Activated CD4-positive, alpha-beta T cell treated with anti-CD3 and anti-CD28 coated beads, Interleukin-2, Interleukin-6, amounts not matched to agents 100 ng/mL and 50 ng/mL, durations not matched to agents 16 hours and 8 hours (primary cell): ENCODE measurements around the gene DDX27.
"Not testable (repeated sequence)": the region's sequence is repeated elsewhere in the genome, so short reads cannot be mapped to it uniquely, and the experiment has no call there.

Experiments
- DNase-seq: peaks from one replicate; pipeline ENCODE4 v3.0.0-alpha.2; 2020

DDX27 gene

GRCh38 chr20:49210101-49210756 lies 9.0 kb upstream of the DDX27 start:
- no peak for DNase-seq

- DNase-seq = no peak
Observed at GRCh38 chr20:49210757-49211110, 8.5 kb upstream of the DDX27 start.

- DNase-seq = no peak
Observed at GRCh38 chr20:49214571-49214970, 4.6 kb upstream of the DDX27 start.

GRCh38 chr20:49215232-49215631 lies 4.0 kb upstream of the DDX27 start:
- DNase-seq = no peak

GRCh38 chr20:49216991-49217578 lies 2.1 kb upstream of the DDX27 start:
- peak; percentile 95 for DNase-seq

- DNase-seq = not testable (repeated sequence)
Observed at GRCh38 chr20:49218739-49219090, 501 bp upstream of the DDX27 start.

GRCh38 chr20:49219924-49220831 lies 962 bp downstream of the DDX27 start:
- no peak for DNase-seq

GRCh38 chr20:49225896-49226295 lies 6.7 kb downstream of the DDX27 start:
- DNase-seq = no peak

- no peak for DNase-seq
Observed at GRCh38 chr20:49228676-49229075, 9.5 kb downstream of the DDX27 start.

GRCh38 chr20:49229381-49229780 lies 10.2 kb downstream of the DDX27 start:
- DNase-seq = no peak

- no peak for DNase-seq
Observed at GRCh38 chr20:49230021-49230420, 10.8 kb downstream of the DDX27 start.

- DNase-seq = no peak
Observed at GRCh38 chr20:49230561-49231133, 11.4 kb downstream of the DDX27 start.

GRCh38 chr20:49231471-49231870 lies 12.3 kb downstream of the DDX27 start:
- DNase-seq = no peak

- no peak for DNase-seq
Observed at GRCh38 chr20:49233226-49233625, 14.0 kb downstream of the DDX27 start.

- no peak for DNase-seq
Observed at GRCh38 chr20:49234831-49235230, 15.6 kb downstream of the DDX27 start.

- DNase-seq = no peak
Observed at GRCh38 chr20:49236301-49236700, 17.1 kb downstream of the DDX27 start.

GRCh38 chr20:49237531-49237930 lies 18.3 kb downstream of the DDX27 start:
- no peak for DNase-seq

GRCh38 chr20:49245921-49246740 lies 26.9 kb downstream of the DDX27 start:
- DNase-seq = peak; percentile 53

GRCh38 chr20:49247169-49247723 lies 28.0 kb downstream of the DDX27 start:
- no peak for DNase-seq

- no peak for DNase-seq
Observed at GRCh38 chr20:49247792-49248191, 28.6 kb downstream of the DDX27 start.

GRCh38 chr20:49248301-49248700 lies 29.1 kb downstream of the DDX27 start:
- DNase-seq = no peak

GRCh38 chr20:49248879-49249665 lies 29.9 kb downstream of the DDX27 start:
- no peak for DNase-seq
